NT2/D1 (cell line): ENCODE results near the gene IQSEC1.

ENCODE experiments used
- DNase-seq: peaks from one replicate; pipeline ENCODE4 v3.0.0-alpha.2; 2011; ENCODE audit warnings: low read depth, low spot score
- H3K27me3 ChIP-seq: 2 replicates; pipeline ENCODE4 v1.6.0; 2011; ENCODE audit warnings: mild to moderate bottlenecking; ENCODE audit not compliant: insufficient read length, insufficient read depth
- H3K36me3 ChIP-seq: 2 replicates; pipeline ENCODE4 v1.6.1; 2011; ENCODE audit warnings: mild to moderate bottlenecking, low read length, mixed read lengths; ENCODE audit not compliant: insufficient read depth, insufficient read length
- H3K4me1 ChIP-seq: 2 replicates; pipeline ENCODE4 v1.5.1; 2011; ENCODE audit not compliant: insufficient read depth, insufficient read length
- H3K4me3 ChIP-seq: 2 replicates; pipeline ENCODE4 v1.5.1; 2011; ENCODE audit warnings: low read depth; ENCODE audit not compliant: insufficient read length
- H3K9ac ChIP-seq: 2 replicates; pipeline ENCODE4 v1.6.0; 2011; ENCODE audit warnings: low read depth; ENCODE audit not compliant: insufficient read length
- H3K9me3 ChIP-seq: 2 replicates; pipeline ENCODE4 v1.5.1; 2011; ENCODE audit warnings: mild to moderate bottlenecking, low read length; ENCODE audit not compliant: insufficient read depth
- SUZ12 ChIP-seq: IDR thresholded peaks from 2 replicates; pipeline ENCODE4 v1.6.1; 2011; ENCODE audit not compliant: insufficient read length, insufficient read depth; ENCODE audit errors: extremely low read depth
- YY1 ChIP-seq: IDR thresholded peaks from 2 replicates; pipeline ENCODE4 v1.6.1; 2011; ENCODE audit not compliant: insufficient read length, insufficient read depth
- ZNF274 ChIP-seq: IDR thresholded peaks from 2 replicates; pipeline ENCODE4 v1.6.1; 2011; ENCODE audit warnings: mild to moderate bottlenecking, low read depth, low read length

IQSEC1 gene

DNA sequence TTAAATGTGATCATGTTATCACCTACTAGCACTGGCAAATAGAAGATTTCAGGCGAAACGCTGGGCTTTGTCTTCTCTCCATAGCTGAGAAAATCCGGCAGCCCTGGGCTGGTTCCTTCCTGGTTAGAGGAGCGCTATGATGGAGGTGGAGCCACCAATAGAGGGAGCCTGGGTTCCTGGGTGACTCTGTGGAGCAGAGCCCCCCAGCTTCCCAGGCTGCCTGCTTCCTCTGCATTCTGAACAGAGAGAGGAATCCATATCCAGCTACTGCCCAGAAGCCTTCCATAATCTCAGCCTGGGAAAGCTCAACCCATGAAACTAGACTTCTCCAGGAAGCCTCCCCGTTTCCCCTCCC lies 32.6 kb upstream of the IQSEC1 start:
- no peak for TF ChIP-seq SUZ12
- TF ChIP-seq YY1, result no peak
- no peak for TF ChIP-seq ZNF274
- Histone ChIP-seq H3K9me3 (no peaks in the 10 kb centered on the region), H3K27me3 (no peaks in the 10 kb centered on the region), H3K4me1 (peaks cover 3% of the 10 kb centered on the region), H3K4me3 (no peak overlapping the region), H3K9ac (no peak overlapping the region), H3K36me3 (no peaks in the 10 kb centered on the region)
- DNase-seq, result no peak

DNA sequence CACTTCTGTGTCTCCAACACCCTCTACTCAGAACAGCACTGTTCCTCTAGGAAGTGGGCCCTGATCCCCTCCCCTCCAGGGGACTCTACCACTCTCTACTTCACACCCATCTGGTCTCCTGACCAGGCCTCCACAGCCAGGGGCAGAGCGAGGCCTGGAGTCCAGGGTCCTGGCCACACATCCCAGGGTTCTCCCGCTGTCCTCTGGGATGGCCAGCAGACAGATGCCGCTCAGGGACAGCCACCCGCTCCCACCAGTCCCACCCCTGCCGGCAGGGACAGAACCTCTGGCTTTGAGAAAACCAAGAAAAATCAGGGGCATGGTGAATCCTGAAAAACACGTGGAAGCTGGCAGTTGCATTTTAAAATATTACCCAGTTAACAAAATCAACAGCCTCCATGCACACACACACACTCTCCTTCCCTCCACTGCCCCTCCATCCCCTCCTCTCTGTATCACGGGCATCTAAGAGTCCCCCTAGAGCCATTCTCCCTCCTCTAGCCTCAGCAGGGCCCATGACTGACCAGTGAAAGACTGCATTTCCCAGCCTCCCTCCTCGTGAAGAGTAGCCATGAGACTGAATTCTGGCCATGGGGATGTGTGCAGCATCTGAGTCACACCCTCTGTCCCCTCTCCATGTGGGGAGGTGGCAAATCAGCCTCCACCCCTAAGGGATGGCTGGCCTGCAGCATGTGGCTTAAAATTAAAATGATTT lies 32.1 kb upstream of the IQSEC1 start:
- H3K9me3 ChIP-seq, result no peaks in the 10 kb centered on the region
- H3K4me1 ChIP-seq, result peaks cover 3% of the 10 kb centered on the region
- no peaks in the 10 kb centered on the region for H3K27me3 ChIP-seq
- no peak for DNase-seq
- no peak overlapping the region for H3K4me3 ChIP-seq
- H3K36me3 ChIP-seq, result no peaks in the 10 kb centered on the region
- H3K9ac ChIP-seq, result no peak overlapping the region
- TF ChIP-seq ZNF274, result no peak
- TF ChIP-seq SUZ12, result no peak
- no peak for TF ChIP-seq YY1

DNA sequence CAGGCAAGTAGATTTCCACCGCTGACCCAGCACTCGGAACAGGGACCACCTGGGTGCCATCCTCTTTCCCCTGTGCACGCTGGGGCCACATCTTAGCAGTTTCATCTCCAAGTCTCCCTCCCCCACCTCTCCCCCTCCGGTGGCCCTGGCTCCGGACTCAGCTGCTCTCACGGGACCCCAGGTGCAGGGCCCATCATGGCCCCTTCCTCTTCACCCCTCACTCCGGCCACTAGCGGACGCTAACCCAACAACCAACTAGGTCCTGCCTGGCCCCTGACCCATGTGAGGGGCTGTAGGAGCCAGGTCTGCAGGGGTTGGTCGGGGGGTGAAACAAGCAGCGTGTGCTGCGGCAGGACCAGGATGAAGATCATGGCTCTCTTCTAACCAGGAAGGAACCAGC lies 31.3 kb upstream of the IQSEC1 start:
- H3K36me3 ChIP-seq, result no peaks in the 10 kb centered on the region
- H3K9me3 ChIP-seq, result no peaks in the 10 kb centered on the region
- H3K4me1 ChIP-seq, result peaks cover 3% of the 10 kb centered on the region
- H3K9ac ChIP-seq, result no peak overlapping the region
- H3K4me3 ChIP-seq, result no peak overlapping the region
- no peak for DNase-seq
- TF ChIP-seq ZNF274, result no peak
- no peaks in the 10 kb centered on the region for H3K27me3 ChIP-seq

DNA sequence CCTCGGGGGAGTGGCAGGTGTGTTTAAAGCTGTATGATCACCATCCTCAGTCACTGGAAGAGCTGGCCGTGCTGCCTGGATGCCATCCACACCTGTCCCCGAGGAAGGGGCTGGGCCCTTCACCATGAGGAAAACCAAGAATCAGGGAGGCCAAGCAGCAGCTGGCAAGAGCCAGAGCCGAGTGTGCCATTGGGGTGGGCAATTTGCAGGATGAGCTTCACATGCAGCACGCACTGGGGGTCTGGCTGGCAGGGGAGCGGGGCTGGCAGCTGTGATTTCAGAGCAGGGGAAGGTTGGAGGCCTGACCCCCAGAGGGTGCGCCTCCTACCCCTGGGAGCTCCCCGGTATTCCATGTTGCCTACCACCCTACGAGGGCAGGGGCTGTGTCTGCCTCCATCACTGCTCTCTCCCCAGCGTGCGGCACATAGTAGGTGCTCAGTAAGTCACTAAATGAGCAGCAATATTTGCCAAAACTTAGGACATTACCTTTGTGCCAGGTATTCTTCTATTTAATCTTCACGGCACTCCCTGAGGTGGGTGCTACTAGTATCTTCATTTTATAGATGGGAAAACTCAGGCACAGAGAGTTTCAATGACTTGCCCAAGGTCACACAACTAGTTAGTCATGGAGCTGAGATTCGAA lies 30.3 kb upstream of the IQSEC1 start:
- Histone ChIP-seq H3K4me1 (peaks cover 3% of the 10 kb centered on the region), H3K4me3 (no peak overlapping the region), H3K9ac (no peak overlapping the region), H3K36me3 (no peaks in the 10 kb centered on the region), H3K27me3 (no peaks in the 10 kb centered on the region), H3K9me3 (no peaks in the 10 kb centered on the region)
- TF ChIP-seq YY1 (no peak), SUZ12 (no peak), ZNF274 (no peak)
- DNase-seq, result no peak

DNA sequence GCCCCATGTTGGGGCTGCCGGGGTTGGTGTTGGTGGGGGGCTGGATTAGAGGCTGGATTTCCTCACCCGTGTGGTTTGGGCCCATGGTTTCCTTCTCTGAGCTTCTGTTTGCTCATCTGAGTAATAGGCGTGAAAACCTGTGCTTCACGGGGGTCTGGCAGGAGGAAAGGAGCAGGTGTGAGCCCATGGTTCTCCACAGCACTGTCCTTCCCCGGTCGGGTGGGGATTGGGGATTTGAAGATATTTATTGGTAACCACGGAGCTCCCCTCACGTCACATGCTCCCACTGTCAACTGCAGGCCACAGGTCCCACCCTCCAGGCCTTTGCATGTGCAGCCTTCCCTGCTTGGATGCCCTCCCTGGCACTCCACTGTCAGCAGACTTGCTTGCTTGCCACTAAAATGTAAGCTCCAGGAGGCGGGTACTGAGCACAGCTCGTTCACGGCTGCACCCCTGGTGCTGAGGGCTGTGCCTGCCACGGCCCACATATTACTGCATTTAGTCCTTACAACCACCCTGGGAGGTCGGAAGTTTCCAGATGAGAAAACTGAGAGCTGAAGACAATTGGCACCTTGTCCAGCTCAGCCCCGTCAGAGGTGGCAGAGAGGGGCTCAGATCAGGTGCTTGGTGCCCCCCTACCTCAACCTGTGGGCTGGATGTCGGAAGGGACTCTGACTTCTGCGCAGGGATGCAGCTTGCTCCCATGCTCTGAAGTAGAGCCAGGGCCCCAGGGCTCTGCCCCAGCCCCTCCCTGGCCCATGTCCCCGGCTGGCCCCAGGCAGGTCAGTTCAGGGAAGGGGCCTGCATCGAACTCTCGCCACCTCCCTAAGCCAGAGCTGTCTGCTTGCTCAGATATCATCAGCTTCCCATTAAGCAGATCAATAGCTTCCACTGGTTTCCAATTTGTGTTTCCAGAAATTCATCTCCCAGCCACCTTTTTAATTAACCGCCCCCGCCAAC lies 29.4 kb upstream of the IQSEC1 start:
- DNase-seq, result no peak
- TF ChIP-seq SUZ12 (no peak), ZNF274 (no peak), YY1 (no peak)

GRCh38 chr3:13099707-13100106 lies 26.5 kb upstream of the IQSEC1 start:
- DNase-seq, result no peak
- Histone ChIP-seq H3K27me3 (no peaks in the 10 kb centered on the region), H3K4me3 (no peak overlapping the region), H3K9ac (no peak overlapping the region), H3K4me1 (peaks cover 6% of the 10 kb centered on the region), H3K36me3 (no peaks in the 10 kb centered on the region), H3K9me3 (no peaks in the 10 kb centered on the region)
- TF ChIP-seq ZNF274 (no peak), YY1 (no peak), SUZ12 (no peak)

More for the DNA sequence above, 29.4 kb upstream of the IQSEC1 start:
- H3K4me1 ChIP-seq, result peaks cover 3% of the 10 kb centered on the region
- H3K9ac ChIP-seq, result no peak overlapping the region
- H3K4me3 ChIP-seq, result no peak overlapping the region
- no peaks in the 10 kb centered on the region for H3K9me3 ChIP-seq
- no peaks in the 10 kb centered on the region for H3K27me3 ChIP-seq
- no peaks in the 10 kb centered on the region for H3K36me3 ChIP-seq
